ENCODE measurements around the gene TBC1D16.

Gene TBC1D16

DNA sequence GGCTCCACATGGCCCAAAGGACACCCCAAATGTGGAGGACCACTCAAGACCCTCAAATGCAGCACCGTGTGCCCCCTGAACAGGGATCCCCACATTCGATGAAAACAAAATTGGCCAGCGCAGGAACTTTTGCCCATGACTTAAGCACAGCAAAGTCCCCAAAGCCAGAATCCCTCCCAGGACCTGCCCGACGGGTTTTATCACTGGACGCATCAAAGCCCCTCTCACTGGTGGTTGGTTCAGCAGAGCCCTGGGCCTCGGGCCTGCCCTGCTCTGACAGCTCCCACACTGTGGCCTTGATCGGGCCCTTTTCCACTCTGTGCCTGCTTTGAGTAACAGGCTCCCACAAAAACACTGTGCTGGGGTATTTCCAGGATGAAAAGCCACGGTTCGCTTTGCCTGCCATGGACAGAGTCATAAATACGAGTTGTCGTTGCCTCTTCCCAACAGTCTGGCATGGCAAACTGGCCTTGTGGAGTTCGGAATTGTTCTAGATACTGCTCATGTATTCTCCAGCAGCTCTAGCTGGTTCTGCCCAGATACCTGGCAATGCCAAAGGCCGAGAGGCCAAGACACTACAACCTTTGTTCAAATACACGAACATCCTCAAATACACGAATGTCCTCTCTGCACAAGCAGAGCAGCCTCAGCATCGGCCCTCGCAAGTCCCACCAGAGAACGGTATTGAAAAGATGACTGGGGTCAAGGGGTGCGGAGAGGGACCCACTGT lies 46.4 kb downstream of the TBC1D16 start:
- no peak for DNase-seq

DNA sequence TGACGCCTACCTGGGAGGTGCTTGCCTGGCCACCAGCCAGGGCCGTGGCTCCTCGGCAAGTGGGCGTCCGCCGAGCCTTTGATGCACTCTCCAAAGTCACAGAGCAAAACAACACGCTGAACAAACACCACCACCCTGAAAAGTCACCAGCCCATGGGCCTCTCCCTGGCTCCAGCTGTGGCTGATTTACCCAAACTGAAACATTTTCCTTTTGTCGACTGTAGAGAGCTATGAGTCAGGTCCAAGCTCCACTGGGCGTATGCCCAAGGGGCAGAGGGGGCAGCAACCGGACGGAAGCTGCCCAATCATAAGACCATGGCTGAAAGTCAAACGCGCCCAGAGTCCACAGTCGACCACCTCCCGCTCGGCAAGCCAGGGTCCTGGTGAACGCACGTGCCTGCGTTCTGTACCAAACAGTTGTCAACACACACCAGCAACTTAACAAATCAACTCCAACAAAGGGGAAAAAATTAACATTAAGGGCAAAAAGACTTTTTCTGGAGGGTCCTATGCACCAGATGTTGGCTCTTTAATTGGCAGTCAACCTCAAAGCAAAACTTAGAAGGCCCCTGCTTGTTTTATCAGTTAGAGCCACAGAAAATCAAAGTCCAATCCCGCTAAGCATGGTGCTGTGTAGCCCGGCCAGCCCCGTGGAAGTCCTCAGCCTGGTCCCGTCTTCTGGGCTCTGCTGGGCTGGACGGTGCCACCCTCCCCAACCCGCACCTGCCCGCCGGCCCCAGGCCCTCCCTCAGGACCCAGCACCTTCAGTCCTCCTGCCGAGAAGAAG lies 47.3 kb downstream of the TBC1D16 start:
- no peak for DNase-seq

DNA sequence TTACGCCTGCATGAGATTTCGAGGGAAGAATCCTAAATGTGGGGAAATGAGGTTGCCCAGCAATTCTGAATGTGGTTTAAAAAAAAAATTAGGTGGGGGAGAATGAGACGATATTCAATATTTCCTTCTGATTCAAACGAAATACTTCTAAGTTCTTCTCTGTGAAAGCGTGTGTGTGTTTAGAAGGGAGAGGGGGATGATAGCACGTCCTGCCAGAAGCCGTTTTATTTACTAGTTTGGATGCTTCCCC lies 47.8 kb downstream of the TBC1D16 start:
- DNase-seq = no peak

DNA sequence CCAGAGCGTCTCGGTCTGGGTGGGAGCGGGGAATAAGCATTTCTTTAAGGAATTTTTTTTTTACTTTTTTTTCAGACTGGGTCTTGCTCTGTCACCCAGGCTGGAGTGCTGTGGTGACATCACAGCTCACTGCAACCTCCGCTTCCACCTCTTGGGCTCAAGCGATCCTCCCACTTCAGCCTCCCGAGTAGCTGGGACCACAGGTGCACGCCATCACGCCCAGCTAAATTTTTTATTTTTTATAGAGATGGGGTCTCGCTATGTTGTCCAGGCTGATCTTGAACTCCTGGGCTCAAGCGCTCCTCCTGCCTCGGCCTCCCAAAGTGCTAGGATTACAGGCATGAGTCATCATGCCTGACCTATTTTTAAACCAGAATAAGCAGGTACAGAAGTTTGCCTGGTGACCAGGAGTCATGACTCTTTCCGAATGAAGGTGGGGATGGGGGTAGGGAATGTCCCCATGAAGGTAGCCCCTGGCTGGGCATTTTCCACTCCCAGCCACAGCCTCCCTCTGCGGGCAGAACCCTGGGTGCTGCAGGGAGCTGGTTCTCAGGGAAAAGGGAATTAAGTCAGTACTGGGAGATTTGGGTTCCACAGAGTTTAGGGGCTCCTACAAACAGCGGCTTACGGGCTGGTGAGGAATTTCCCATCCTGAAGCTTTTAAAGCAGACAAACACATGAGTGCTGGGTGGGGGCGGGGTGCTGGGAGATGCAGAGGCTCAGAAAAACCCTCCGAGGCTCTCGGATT lies 48.3 kb downstream of the TBC1D16 start:
- DNase-seq = no peak

DNA sequence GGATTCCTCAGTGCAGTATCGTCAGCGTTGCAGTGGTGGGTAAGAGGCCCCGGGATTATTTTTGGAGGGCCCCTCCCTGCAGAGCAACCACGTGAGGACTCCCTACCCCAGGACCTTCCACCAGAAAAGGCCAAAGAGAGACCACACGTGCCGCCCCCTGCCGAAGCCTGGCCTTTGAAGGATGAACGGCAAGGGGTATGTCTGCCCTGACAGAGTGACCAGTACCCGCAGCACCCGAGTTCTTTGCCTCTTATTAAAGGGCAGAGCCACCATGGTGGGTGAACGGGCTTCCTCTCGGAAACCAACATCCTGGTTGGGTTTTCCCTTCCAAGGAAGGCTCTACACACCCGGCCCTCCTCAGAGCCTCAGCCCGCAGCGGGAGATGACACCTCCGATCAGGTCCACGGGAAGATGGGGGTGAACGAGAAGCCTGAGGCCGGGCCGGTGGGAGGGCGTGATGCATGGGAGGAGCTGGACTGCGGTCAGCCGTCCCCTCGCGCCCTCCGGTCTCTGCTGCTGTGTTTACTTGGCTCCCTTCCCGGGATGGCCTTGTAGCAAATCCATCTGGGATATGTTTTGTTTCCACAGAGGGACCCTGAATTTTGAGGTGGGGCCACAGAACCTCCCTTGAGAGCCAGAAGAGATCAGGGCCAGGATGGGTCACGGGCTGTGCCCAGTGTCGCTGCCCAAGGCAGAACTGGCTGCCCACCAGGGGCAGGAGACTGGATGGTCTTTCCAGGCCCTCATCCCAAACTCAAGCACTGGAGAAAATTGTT lies 49.1 kb downstream of the TBC1D16 start:
- peak in 1 of 51 donors; percentile 27 for DNase-seq

DNA sequence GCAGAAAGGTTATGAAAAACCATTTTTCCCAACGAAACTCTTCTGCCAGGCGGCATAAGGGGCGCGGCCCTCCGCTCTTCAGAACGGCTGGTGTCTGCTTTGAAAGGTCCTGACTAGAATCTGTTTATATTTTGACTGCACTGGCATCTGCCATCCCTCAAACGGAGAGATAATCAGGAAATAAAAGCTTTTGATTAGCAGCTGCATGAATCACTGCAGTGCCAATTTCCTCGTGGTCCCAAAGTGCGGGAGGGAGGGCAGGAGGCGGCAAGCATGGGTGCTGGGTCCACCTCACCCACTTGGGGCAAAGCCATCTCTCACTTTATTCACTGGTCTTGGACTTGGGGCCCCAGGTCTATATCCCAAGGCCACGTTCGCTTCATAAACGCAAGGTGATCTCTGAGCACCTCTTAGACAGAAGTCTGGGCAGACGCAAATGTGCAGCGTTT lies 49.7 kb downstream of the TBC1D16 start:
- no peak for DNase-seq

DNA sequence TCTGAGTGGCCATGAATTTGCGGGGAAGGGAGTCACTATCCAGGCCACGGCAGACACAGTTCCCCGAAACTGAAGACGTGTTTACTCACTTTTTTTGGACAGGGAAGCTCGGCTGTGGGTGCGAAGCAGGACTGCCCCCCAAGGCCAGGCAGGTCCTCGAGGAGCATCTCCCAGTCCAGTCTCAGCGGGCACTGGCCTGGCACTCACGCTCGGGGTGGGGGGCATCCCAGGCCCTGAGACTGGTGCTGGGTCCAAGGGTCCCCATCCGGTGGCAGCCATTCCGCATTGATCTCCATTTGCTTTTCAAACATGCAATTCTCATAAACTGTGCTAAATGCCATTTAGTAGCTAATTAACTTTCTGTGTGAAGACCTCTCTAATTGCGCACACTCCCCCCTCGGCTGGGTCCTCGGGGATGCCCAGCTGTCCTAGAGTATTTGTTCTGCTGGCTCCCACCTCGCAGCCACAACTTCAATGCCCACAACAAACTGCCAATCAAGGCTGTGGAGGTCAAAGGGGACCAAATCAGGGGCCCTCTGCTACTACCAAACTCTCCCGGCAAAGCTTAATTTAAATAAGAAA lies 50.2 kb downstream of the TBC1D16 start:
- no peak for DNase-seq

DNA sequence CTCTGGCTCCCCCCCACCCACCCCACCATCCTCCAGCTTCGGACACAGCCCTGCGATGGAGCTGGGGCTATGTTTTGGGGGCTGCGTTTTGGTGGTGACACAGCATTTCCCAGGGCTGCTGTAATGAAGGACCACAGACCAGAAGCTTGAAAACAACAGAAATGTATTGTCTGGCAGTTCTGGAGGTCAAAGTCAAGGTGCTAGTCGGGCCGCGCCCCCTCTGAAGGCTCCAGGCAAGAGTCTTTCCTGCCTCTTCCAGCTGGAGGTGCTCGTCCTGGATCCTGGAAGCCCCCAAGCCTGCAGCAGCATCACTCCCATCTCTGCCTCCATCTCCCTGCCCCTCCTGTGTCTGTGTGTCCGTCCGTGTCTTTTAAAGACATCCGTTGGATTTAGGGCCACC lies 50.8 kb downstream of the TBC1D16 start:
- no peak for DNase-seq

DNA sequence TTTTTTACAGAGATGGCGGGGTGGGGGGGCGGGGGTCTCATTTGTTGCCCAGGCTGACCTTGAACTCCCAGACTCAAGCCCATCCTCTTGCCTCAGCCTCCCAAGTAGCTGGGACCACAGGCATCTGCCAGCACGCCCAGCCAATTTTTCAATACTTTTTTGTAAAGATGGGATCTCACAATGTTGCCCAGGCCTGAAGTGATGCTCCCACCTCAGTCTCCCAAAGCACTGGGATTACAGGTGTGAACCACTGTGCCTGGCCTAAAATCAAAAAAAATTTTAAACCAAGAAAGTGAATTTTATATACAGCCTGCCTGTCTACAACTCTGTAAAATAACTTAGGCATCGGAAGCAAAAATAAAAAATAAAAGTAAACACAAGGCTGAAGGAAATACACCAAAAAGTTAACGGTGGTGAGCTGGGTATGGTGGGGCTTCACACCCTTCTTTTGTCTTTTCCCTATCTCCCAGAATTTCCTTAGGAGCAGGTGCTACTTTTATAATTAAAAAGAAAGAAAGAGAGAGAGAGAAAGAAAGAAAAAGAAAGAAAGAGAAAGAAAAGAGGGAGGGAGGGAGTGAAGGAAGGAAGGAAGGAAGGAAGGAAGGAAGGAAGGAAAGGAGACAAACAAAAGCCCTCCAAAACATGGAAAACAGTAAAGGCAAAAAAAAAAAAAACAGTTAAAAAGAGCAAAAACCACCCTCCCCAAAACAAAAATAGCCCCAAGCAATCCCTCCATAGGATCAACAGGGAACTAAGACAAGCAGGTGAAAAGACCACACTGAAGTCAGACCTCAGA lies 51.4 kb downstream of the TBC1D16 start:
- no peak for DNase-seq

DNA sequence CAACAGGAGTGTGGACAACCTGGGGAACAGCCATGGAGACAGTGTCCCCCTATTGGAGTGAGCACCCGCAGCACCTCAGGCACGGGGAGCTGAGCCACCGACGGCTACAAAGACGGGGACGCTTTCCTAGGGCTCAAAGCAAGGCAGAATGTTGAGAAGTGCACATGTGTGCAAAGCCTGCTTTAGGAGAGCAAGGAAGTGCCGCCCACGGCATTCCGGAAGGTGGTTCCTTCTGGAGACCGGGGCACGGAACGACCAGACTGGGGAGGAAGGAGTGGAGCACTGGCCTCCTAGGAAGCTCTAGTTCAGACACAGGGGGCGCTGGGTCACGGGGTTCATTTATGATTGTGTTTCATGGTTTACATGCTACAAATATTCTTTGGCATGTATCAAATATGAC lies 52.2 kb downstream of the TBC1D16 start:
- no peak for DNase-seq

DNA sequence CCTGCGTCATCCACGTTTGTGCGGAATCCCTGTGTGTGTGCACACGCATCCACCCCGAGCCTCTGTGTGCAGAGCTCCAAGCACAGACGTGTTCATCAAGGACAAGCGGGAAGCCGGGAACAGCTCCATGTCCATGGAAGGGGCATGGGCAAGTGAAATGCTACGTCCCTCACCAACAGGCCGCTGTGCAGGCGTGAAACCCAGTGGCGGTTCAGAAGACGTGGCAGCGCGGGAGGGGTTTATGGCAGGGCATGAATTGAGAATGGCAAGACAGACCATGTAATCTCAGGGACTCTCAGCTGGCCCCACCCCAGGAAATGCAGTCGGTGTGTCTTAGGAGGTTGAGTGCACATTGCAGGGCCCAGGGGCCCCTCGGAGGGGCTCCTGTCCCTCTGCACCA lies 52.7 kb downstream of the TBC1D16 start:
- no peak for DNase-seq

DNA sequence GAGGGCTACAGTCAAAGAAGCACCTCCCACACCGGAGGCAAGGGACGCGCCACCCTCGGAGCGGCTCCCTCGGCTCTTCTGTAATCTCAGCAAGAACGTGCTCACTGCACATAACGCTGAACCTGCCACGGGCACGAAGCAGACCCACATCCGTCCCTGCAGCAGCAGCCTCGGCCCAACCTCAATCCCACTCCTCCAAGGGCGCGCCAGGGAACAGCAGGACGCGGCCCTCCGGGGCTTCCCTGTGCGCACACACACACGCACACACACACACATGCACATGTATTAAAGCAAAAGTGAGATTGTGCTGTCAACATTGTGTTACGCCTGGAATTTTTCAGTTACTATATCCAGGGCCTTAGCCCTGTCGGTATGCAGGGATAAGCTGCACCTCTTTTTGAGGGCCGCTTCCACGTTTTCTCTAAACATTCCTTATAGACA lies 54.0 kb downstream of the TBC1D16 start:
- DNase-seq = no peak

DNA sequence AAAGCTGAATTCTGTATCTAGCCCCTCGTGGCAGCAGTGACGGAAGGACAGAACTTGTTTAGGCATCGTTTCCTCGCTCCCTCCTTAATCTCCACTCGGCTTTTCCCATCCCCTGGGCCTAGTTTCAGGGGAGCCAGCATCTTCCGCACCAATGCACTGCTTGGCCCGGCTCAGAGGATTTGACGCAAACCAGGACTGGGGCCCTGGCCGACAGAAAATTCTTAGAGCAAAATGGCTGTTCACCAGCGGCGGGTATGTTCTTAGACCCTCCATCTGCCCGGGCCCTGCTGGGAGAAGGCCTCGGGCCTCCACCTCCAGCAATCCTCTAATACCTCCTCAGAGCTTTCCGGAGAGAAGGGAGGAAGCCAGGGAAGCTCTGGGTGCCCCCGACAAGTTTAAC lies 54.6 kb downstream of the TBC1D16 start:
- DNase-seq = peak in 11 of 51 donors; percentile 15 to 54 (median 34)

DNA sequence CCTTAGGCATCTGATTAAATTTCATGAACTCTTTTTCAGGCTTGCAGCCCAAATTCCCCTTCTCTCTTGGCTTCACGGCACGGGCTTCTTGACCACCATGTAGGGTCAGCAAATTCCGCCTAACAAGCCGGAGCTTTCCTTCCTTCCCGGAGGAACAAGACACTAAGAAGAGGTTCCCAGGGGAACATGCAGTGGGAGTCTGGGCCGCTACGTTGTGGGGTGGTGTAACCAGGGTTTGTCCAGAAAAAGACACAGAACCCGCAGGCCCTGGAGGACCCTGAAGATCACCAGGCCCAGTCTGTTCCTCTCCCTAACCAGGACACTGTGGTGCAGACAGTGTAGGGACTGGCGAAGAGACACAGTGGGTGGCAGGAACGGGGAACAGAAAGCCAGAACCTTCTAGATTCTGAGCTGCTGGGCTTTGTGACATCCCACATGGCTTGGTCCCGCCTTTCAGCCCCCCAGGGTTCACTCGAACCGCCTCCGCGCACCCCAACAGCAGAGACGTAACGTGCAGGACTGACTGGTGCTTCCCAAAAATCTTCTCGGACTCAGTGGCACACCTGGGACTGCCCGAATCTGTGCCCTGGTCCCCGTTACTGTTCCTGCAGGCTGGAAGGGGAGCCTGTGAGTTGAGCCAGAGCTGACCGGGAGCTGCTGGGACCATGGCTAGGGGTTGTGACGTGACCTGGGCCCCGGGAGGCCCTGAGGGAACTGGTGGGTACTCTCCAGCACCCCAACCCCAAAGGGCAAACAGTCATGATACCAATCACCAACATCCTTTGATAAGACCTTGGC lies 55.2 kb downstream of the TBC1D16 start:
- no peak for DNase-seq

DNA sequence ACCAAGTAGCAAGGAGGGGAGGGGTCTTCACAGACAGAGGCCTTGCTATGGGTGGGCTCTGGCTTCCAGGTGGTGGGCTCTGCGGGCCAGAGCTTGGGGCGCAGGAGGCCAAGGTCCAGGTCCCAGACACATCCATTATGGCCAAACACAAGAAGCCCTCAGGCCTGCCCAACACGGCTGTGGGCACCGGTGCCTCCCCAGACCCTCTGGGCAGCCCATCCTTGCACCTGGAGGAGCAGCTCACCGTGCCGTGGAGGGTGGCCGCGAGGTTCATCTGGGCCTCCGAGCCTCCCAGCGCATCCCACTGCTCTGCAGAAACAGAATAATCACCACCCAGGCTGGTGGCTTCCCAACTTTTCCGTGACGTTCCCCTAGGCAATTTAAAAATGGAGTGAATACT lies 55.9 kb downstream of the TBC1D16 start:
- DNase-seq = no peak

DNA sequence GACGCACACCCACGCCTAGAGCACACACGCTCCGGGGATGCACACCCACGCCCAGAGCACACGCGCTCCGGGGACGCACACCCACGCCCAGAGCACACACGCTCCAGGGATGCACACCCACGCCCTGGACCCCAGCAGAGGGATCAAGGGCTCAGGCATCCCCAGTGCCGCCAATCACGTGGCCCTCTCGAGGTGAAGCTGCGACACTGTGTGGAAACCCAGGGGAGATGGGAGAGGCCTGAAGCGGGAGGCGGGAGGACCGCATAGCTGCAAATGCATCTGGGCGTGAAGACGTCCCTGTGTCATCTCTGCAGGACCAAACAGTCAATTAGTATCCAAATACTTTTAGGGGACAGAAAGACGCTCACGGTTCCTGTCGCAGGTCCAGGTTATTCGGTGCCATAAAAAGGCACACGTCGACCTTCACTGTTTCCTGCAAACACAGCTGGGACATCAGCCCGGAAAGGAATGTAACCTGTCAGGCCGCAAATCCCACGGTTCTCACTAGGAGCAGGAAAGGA lies 56.4 kb downstream of the TBC1D16 start:
- no peak for DNase-seq

DNA sequence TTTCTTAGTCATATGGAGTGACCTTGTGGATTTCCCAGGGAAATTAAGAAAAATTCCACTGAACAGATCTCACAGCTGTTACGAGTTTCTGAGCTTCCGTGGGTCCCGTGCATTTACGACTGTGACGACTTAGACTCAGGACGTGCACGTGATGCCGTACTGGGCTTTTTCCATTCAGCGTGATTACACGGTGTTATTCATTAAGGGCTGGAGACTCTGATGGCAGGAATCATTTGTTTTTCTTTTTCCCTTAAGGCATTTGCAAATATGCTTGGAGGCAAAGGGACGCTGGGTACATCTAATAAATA lies 57.2 kb downstream of the TBC1D16 start:
- DNase-seq = no peak

DNA sequence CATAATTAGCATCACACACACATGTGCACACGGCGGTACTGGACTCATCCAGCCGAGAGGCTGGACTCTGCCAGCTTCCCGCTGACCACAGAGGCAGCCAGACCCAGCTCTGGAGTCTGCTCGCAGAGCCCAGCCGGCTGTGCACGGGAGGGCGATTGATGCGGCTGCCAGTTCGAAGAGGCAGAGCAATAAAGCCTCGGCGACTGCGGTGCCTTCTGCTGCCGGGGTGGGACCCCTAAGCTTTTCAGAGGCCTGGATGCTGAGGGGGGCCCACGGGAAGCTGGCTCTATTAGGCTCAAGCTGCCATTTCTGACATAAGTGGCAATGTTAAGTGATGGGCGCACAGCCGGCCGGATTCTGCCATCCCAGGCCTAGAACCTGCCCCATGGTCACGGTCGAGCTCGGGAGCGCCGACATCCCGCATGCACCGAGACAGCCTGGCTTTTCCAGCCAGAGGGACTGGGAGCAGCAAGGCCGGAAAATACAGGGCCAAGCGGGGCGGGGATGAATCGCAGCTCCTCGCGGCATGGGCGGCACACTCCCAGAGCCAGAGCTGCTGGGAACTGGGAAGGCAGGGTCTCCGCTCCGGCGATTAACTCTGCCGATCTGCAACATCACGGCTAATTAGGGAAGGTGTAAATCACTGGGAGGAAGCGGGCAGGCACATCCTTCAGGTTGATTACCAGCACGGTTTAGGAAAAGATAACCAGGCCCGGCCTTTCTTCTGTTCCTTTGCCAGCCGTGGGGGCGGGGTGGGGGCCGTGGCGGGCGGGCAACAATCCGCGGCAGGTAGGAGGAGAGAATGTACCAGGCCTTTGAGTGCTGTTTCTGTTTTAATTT lies 57.7 kb downstream of the TBC1D16 start:
- DNase-seq = peak in 12 of 51 donors; percentile 14 to 49 (median 33)

All from hypothalamus (tissue), 51 donors.